Stomach (tissue), 4 donors: ENCODE data around the gene RSRC1.

Experiments
- EP300 ChIP-seq: sonication (generic); formaldehyde crosslinking; IDR thresholded peaks from one replicate; pipeline ENCODE4 v1.6.1; 2017; ENCODE audit warnings: antibody characterized with exemption
- POLR2A ChIP-seq, 4 donors: fragments of 450-650 bp; IDR thresholded peaks; one replicate each; pipeline ENCODE4 v1.6.1; 2016; ENCODE audit warnings: antibody characterized with exemption in 4 of 4, control low read depth in 2 of 4, mild to moderate bottlenecking in 1 of 4, moderate library complexity in 1 of 4
- TF ChIP-seq, protein P1 (sequence below), 7 experiments: fragments of 450-650 bp in 4 of 7; fragments of 200-600 bp in 3 of 7; sonication (generic) in 3 of 7; IDR thresholded peaks; one replicate each; pipeline ENCODE4 v1.5.1; 2016 to 2019; ENCODE audit warnings: antibody characterized with exemption in 7 of 7, control low read depth in 2 of 7, mild to moderate bottlenecking in 1 of 7

DNA sequence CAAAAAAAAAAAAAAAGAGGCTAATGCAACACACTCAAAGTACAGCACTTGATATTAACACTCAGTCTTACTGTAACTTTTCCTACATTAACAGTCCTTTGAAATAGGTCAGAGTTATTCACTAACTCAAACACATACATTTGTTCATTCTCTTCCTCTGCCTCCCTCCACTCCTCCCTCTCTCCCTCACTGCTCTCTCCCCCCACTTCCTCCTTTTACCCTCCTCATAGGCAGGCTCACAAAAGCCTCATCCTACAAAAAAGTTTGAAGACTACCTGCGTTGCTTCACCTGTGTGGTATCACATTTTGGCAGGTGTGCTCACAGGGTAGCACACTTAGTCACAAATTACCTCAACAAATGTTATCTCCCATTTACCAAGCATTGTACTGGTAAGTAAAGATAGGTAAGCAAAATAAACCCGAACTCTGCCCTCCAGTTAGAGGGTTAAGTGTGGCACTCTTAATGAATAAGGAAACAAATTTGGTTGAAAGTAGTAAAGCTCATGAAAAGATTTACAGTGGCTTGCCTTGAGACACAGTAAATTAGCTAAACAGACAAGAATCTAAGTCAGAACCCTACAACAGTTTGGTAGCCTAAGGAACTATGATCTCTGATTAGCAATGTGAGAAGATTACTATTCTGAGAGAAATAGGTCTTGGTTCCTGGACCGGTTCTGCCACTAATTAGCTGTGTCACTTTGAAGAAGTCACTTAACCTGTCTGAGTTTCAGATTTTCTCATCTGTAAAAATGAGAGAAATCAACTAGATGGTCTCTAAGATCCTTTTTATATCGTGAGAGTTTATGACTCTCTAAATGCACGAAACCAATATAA is 310.1 kb downstream of the RSRC1 start:
- TF ChIP-seq, protein P1, sequence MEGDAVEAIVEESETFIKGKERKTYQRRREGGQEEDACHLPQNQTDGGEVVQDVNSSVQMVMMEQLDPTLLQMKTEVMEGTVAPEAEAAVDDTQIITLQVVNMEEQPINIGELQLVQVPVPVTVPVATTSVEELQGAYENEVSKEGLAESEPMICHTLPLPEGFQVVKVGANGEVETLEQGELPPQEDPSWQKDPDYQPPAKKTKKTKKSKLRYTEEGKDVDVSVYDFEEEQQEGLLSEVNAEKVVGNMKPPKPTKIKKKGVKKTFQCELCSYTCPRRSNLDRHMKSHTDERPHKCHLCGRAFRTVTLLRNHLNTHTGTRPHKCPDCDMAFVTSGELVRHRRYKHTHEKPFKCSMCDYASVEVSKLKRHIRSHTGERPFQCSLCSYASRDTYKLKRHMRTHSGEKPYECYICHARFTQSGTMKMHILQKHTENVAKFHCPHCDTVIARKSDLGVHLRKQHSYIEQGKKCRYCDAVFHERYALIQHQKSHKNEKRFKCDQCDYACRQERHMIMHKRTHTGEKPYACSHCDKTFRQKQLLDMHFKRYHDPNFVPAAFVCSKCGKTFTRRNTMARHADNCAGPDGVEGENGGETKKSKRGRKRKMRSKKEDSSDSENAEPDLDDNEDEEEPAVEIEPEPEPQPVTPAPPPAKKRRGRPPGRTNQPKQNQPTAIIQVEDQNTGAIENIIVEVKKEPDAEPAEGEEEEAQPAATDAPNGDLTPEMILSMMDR (IDR thresholded peaks at IDR 0.05): no peak
- TF ChIP-seq POLR2A (IDR thresholded peaks at IDR 0.05): no peak
- no peak for TF ChIP-seq EP300
